ENCODE data around the gene SGTA.

GRCh38 chr19:2823646-2824045, 40.6 kb upstream of the SGTA start:
- TF ChIP-seq CTCF (IDR thresholded peaks at IDR 0.05; ENCODE audit: insufficient read depth, low read length, poor library complexity, severe bottlenecking) (no peak), EZH2phosphoT487 (conservative IDR thresholded peaks at IDR 0.05; ENCODE audit: low read length) (no peak)

Measured in SU-DHL-6 (cell line).